Measurements from ENCODE around the gene BMI1.

Gene BMI1

GRCh38 chr10:22319980-22320558, 830 bp upstream of the BMI1 start:
- DNase-seq: no peak

GRCh38 chr10:22321156-22321923, 441 bp downstream of the BMI1 start:
- peak; percentile 70 for DNase-seq

- DNase-seq: peak; percentile 52
Measured at GRCh38 chr10:22321924-22322640, 1.2 kb downstream of the BMI1 start.

- DNase-seq: no peak
Measured at GRCh38 chr10:22322641-22323160, 1.8 kb downstream of the BMI1 start.

- DNase-seq: no peak
Measured at GRCh38 chr10:22323538-22324305, 2.8 kb downstream of the BMI1 start.

- no peak for DNase-seq
Measured at GRCh38 chr10:22324413-22324812, 3.5 kb downstream of the BMI1 start.

- no peak for DNase-seq
Measured at GRCh38 chr10:22324893-22325271, 4.0 kb downstream of the BMI1 start.

GRCh38 chr10:22325272-22326144, 4.6 kb downstream of the BMI1 start:
- DNase-seq: peak; percentile 38

- no peak for DNase-seq
Measured at GRCh38 chr10:22326145-22326702, 5.3 kb downstream of the BMI1 start.

- no peak for DNase-seq
Measured at GRCh38 chr10:22329150-22329549, 8.3 kb downstream of the BMI1 start.

- DNase-seq: no peak
Measured at GRCh38 chr10:22332116-22332692, 11.3 kb downstream of the BMI1 start.

- no peak for DNase-seq
Measured at GRCh38 chr10:22333167-22333974, 12.5 kb downstream of the BMI1 start.

GRCh38 chr10:22333975-22334282, 13.0 kb downstream of the BMI1 start:
- DNase-seq: no peak

GRCh38 chr10:22334414-22335172, 13.7 kb downstream of the BMI1 start:
- no peak for DNase-seq

- peak; percentile 66 for DNase-seq
Measured at GRCh38 chr10:22335173-22335933, 14.5 kb downstream of the BMI1 start.

GRCh38 chr10:22338185-22338900, 17.4 kb downstream of the BMI1 start:
- no peak for DNase-seq

- DNase-seq: no peak
Measured at GRCh38 chr10:22338931-22339330, 18.0 kb downstream of the BMI1 start.

GRCh38 chr10:22339761-22340328, 18.9 kb downstream of the BMI1 start:
- no peak for DNase-seq
